Adipose tissue (tissue), 3 donors: ENCODE results near the gene ISM1. TPM values are rescaled to one million over a fixed set of nuclear protein-coding genes. Genes with fewer than 3 reads are reported as not detected.

Experiments used
- H3K27ac ChIP-seq: one replicate; pipeline ENCODE4 v1.5.1; 2013; ENCODE audit warnings: low read depth, low read length
- WGBS, 3 donors: extraction: QIAGEN DNeasy Blood & Tissue Kit; methylation state at CpG; one replicate each; pipeline ENCODE4 v1.1.7; 2013; 5-methylcytosine and 5-hydroxymethylcytosine counted together
- polyA plus RNA-seq, 3 donors: library from polyadenylated mRNA; stranded (reverse); fragments of 200-250 nt; gene quantifications; one replicate each; pipeline ENCODE4 v1.2.3, GENCODE V29; 2013
- donor health status: healthy with polysubstance abuse.
- donor health status: Bipolar disorder and iron deficiency.
- donor health status: healthy.

The ISM1 gene
- polyA plus RNA-seq, 3 donors, result 1.0 to 9.3 (median 3.6) TPM

GRCh38 chr20:13249118-13249797 lies 28.2 kb downstream of the ISM1 start:
- no peak overlapping the region for H3K27ac ChIP-seq
- WGBS, 3 donors, result 50 to 87% (median 65%) methylated on average over 13 of the region's 13 CpGs

GRCh38 chr20:13249798-13250170 lies 28.7 kb downstream of the ISM1 start:
- no peak overlapping the region for H3K27ac ChIP-seq
- 55 to 72% (median 70%) methylated on average over 4 of the region's 4 CpGs for WGBS, 3 donors

GRCh38 chr20:13250251-13250650 lies 29.2 kb downstream of the ISM1 start:
- WGBS, 3 donors, result 39 to 90% (median 76%) methylated on average over 6 of the region's 6 CpGs
- H3K27ac ChIP-seq, result no peak overlapping the region

- H3K27ac ChIP-seq, result no peak overlapping the region
- WGBS, 3 donors, result 67 to 82% (median 74%) methylated on average over 8 of the region's 8 CpGs
These were observed 30.2 kb downstream of the ISM1 start for GRCh38 chr20:13251106-13251903.

GRCh38 chr20:13251904-13252297 lies 30.8 kb downstream of the ISM1 start:
- no peak overlapping the region for H3K27ac ChIP-seq
- WGBS, 3 donors, result 55 to 76% (median 59%) methylated on average over 2 of the region's 2 CpGs

- 92 to 94% (median 93%) methylated on average over 1 of the region's 1 CpG for WGBS, 3 donors
These were observed 34.3 kb downstream of the ISM1 start for GRCh38 chr20:13255356-13255755.

GRCh38 chr20:13256606-13257005 lies 35.5 kb downstream of the ISM1 start:
- no peak overlapping the region for H3K27ac ChIP-seq
- WGBS, 3 donors, result 88 to 95% (median 95%) methylated on average over 3 of the region's 3 CpGs

More at GRCh38 chr20:13255356-13255755, 34.3 kb downstream of the ISM1 start:
- H3K27ac ChIP-seq, result no peak overlapping the region

GRCh38 chr20:13259921-13260320 lies 38.8 kb downstream of the ISM1 start:
- no peak overlapping the region for H3K27ac ChIP-seq
- WGBS, 3 donors, result 33 to 85% (median 84%) methylated on average over 3 of the region's 3 CpGs

GRCh38 chr20:13260650-13261279 lies 39.7 kb downstream of the ISM1 start:
- H3K27ac ChIP-seq, result no peak overlapping the region
- 78 to 89% (median 87%) methylated on average over 7 of the region's 7 CpGs for WGBS, 3 donors

GRCh38 chr20:13261460-13262301 lies 40.6 kb downstream of the ISM1 start:
- no peak overlapping the region for H3K27ac ChIP-seq
- WGBS, 3 donors, result 78 to 87% (median 86%) methylated on average over 8 of the region's 8 CpGs

- WGBS, 3 donors, result 69 to 78% (median 70%) methylated on average over 2 of the region's 2 CpGs
- no peak overlapping the region for H3K27ac ChIP-seq
These were observed 41.2 kb downstream of the ISM1 start for GRCh38 chr20:13262302-13262650.

- 74 to 80% (median 79%) methylated on average over 9 of the region's 9 CpGs for WGBS, 3 donors
- H3K27ac ChIP-seq, result no peak overlapping the region
These were observed 41.7 kb downstream of the ISM1 start for GRCh38 chr20:13262671-13263360.

- H3K27ac ChIP-seq, result no peak overlapping the region
- 47 to 64% (median 62%) methylated on average over 5 of the region's 5 CpGs for whole genome bisulfite sequencing, 3 donors
These were observed 42.4 kb downstream of the ISM1 start for GRCh38 chr20:13263451-13263850.

GRCh38 chr20:13264907-13265306 lies 43.8 kb downstream of the ISM1 start:
- 84 to 91% (median 87%) methylated on average over 5 of the region's 5 CpGs for WGBS, 3 donors
- H3K27ac ChIP-seq, result no peak overlapping the region

GRCh38 chr20:13265941-13266340 lies 44.9 kb downstream of the ISM1 start:
- no peak overlapping the region for H3K27ac ChIP-seq

GRCh38 chr20:13267231-13267630 lies 46.2 kb downstream of the ISM1 start:
- 67 to 68% (median 67%) methylated on average over 7 of the region's 7 CpGs for WGBS, 3 donors
- H3K27ac ChIP-seq, result no peak overlapping the region

More at GRCh38 chr20:13265941-13266340, 44.9 kb downstream of the ISM1 start:
- WGBS, 3 donors, result 91 to 94% (median 93%) methylated on average over 4 of the region's 4 CpGs

- H3K27ac ChIP-seq, result no peak overlapping the region
- 63 to 83% (median 83%) methylated on average over 2 of the region's 2 CpGs for WGBS, 3 donors
These were observed 47.9 kb downstream of the ISM1 start for GRCh38 chr20:13268953-13269352.

- no peak overlapping the region for H3K27ac ChIP-seq
- 30 to 63% (median 50%) methylated on average over 1 of the region's 1 CpG for WGBS, 3 donors
These were observed 49.1 kb downstream of the ISM1 start for GRCh38 chr20:13270211-13270610.
